Activated CD4-positive, alpha-beta T cell treated with anti-CD3 and anti-CD28 coated beads, Interleukin-2, amount 10 ng/mL, durations not matched to agents 24 days and 14 days (primary cell): ENCODE measurements around the gene DRD5. TPM values are rescaled to one million over a fixed set of nuclear protein-coding genes. Genes with fewer than 3 reads are reported as not detected.
A peak's percentile ranks its signal among the peaks of the same experiment; 100 is the strongest.
"Not testable (repeated sequence)": the region's sequence is repeated elsewhere in the genome, so short reads cannot be mapped to it uniquely, and the experiment has no call there.

Experiments
- DNase-seq: peaks from one replicate; pipeline ENCODE4 v3.0.0; 2022
- H3K27ac Mint-ChIP-seq: one replicate; pipeline ENCODE4 v1.8.0; 2022; ENCODE audit warnings: mild to moderate bottlenecking, mixed read lengths
- H3K27me3 Mint-ChIP-seq: one replicate; pipeline ENCODE4 v1.8.0; 2022; ENCODE audit warnings: mixed read lengths
- H3K36me3 Mint-ChIP-seq: one replicate; pipeline ENCODE4 v1.8.0; 2022; ENCODE audit warnings: low read depth, mild to moderate bottlenecking, mixed read lengths
- H3K4me1 Mint-ChIP-seq: one replicate; pipeline ENCODE4 v1.8.0; 2021; ENCODE audit warnings: mixed read lengths
- H3K4me3 Mint-ChIP-seq: one replicate; pipeline ENCODE4 v1.8.0; 2022; ENCODE audit warnings: mild to moderate bottlenecking, moderate library complexity, mixed read lengths
- H3K9me3 Mint-ChIP-seq: one replicate; pipeline ENCODE4 v1.8.0; 2021; ENCODE audit warnings: mixed read lengths
- intact Hi-C: fragments of 100-400 bp; cut with micrococcal nuclease; formaldehyde crosslinking; loops from one replicate; pipeline ENCODE4 v1.15.1; 2023
- total RNA-seq: library from RNA; stranded (reverse); gene quantifications from 2 replicates; pipeline ENCODE4 v1.2.3, GENCODE V29; 2022

The DRD5 gene
- total RNA-seq, 1 donor from 2014 or later = not detected

GRCh38 chr4:9785891-9786290 is 4.5 kb downstream of the DRD5 start:
- H3K9me3 Mint-ChIP-seq, H3K4me3 Mint-ChIP-seq, H3K36me3 Mint-ChIP-seq, DNase-seq, H3K4me1 Mint-ChIP-seq, H3K27ac Mint-ChIP-seq, intact Hi-C loops: not testable (repeated sequence)
- H3K27me3 Mint-ChIP-seq = peaks cover 44% of the 10 kb centered on the region

GRCh38 chr4:9792381-9792780 is 10.9 kb downstream of the DRD5 start:
- Mint-ChIP-seq H3K36me3 (no peaks in the 10 kb centered on the region), H3K4me3 (no peak overlapping the region), H3K9me3 (no peaks in the 10 kb centered on the region), H3K27ac (no peak overlapping the region), H3K4me1 (no peaks in the 10 kb centered on the region), H3K27me3 (peaks cover 17% of the 10 kb centered on the region)
- intact Hi-C loops = no loop called here
- no peak for DNase-seq

- intact Hi-C loops, DNase-seq, H3K9me3 Mint-ChIP-seq: not testable (repeated sequence)
These were observed 15.2 kb downstream of the DRD5 start for GRCh38 chr4:9796641-9797040.

GRCh38 chr4:9800848-9801247 is 19.4 kb downstream of the DRD5 start:
- no peaks in the 10 kb centered on the region for H3K9me3 Mint-ChIP-seq
- H3K27ac Mint-ChIP-seq = no peak overlapping the region
- H3K27me3 Mint-ChIP-seq = peaks cover 12% of the 10 kb centered on the region
- no peaks in the 10 kb centered on the region for H3K36me3 Mint-ChIP-seq
- no peaks in the 10 kb centered on the region for H3K4me1 Mint-ChIP-seq
- no peak overlapping the region for H3K4me3 Mint-ChIP-seq
- intact Hi-C loops = no loop called here
- DNase-seq = no peak

More at GRCh38 chr4:9796641-9797040, 15.2 kb downstream of the DRD5 start:
- not testable (repeated sequence) for H3K4me1 Mint-ChIP-seq, H3K27ac Mint-ChIP-seq, H3K27me3 Mint-ChIP-seq, H3K4me3 Mint-ChIP-seq, H3K36me3 Mint-ChIP-seq

GRCh38 chr4:9804918-9805317 is 23.5 kb downstream of the DRD5 start:
- no peaks in the 10 kb centered on the region for H3K4me1 Mint-ChIP-seq

GRCh38 chr4:9808077-9808476 is 26.6 kb downstream of the DRD5 start:
- Mint-ChIP-seq H3K9me3 (no peaks in the 10 kb centered on the region), H3K27ac (no peak overlapping the region), H3K36me3 (no peaks in the 10 kb centered on the region), H3K4me3 (no peak overlapping the region), H3K27me3 (peaks cover 22% of the 10 kb centered on the region), H3K4me1 (peaks cover 7% of the 10 kb centered on the region)
- intact Hi-C loops = no loop called here
- no peak for DNase-seq

More at GRCh38 chr4:9804918-9805317, 23.5 kb downstream of the DRD5 start:
- H3K36me3 Mint-ChIP-seq = no peaks in the 10 kb centered on the region
- intact Hi-C loops = no loop called here
- no peak overlapping the region for H3K4me3 Mint-ChIP-seq
- H3K27ac Mint-ChIP-seq = no peak overlapping the region
- no peak for DNase-seq
- no peaks in the 10 kb centered on the region for H3K9me3 Mint-ChIP-seq
- H3K27me3 Mint-ChIP-seq = peaks cover 21% of the 10 kb centered on the region

- Mint-ChIP-seq H3K4me3 (no peak overlapping the region), H3K27me3 (peaks cover 33% of the 10 kb centered on the region), H3K9me3 (no peaks in the 10 kb centered on the region), H3K27ac (no peak overlapping the region), H3K4me1 (peaks cover 10% of the 10 kb centered on the region), H3K36me3 (no peaks in the 10 kb centered on the region)
- intact Hi-C loops = loop anchor here (2.0 kb wide), 1 partner anchor 191 kb away; no protein-coding TSS in a partner anchor
- DNase-seq = no peak
These were observed 30.4 kb downstream of the DRD5 start for GRCh38 chr4:9811806-9812205.

- Mint-ChIP-seq H3K4me1 (peaks cover 10% of the 10 kb centered on the region), H3K27me3 (peaks cover 34% of the 10 kb centered on the region), H3K9me3 (no peaks in the 10 kb centered on the region), H3K4me3 (no peak overlapping the region), H3K27ac (no peak overlapping the region), H3K36me3 (no peaks in the 10 kb centered on the region)
- intact Hi-C loops = loop anchor here (2.0 kb wide), 1 partner anchor 190 kb away; no protein-coding TSS in a partner anchor
- DNase-seq = peak; percentile 58
These were observed 31.3 kb downstream of the DRD5 start for GRCh38 chr4:9812501-9813340.

- H3K4me3 Mint-ChIP-seq = no peak overlapping the region
- no peak for DNase-seq
- H3K36me3 Mint-ChIP-seq = no peaks in the 10 kb centered on the region
- H3K27me3 Mint-ChIP-seq = peaks cover 34% of the 10 kb centered on the region
- peaks cover 10% of the 10 kb centered on the region for H3K4me1 Mint-ChIP-seq
- intact Hi-C loops = no loop called here
- H3K9me3 Mint-ChIP-seq = no peaks in the 10 kb centered on the region
- H3K27ac Mint-ChIP-seq = no peak overlapping the region
These were observed 34.9 kb downstream of the DRD5 start for GRCh38 chr4:9816285-9816684.

GRCh38 chr4:9820343-9820742 is 38.9 kb downstream of the DRD5 start:
- no peak overlapping the region for H3K4me3 Mint-ChIP-seq
- H3K27me3 Mint-ChIP-seq = peaks cover 39% of the 10 kb centered on the region
- no peak overlapping the region for H3K27ac Mint-ChIP-seq
- H3K4me1 Mint-ChIP-seq = peaks cover 9% of the 10 kb centered on the region
- intact Hi-C loops = no loop called here
- no peaks in the 10 kb centered on the region for H3K9me3 Mint-ChIP-seq
- H3K36me3 Mint-ChIP-seq = no peaks in the 10 kb centered on the region
- DNase-seq = no peak

GRCh38 chr4:9825049-9825448 is 43.6 kb downstream of the DRD5 start:
- H3K4me3 Mint-ChIP-seq = no peak overlapping the region
- intact Hi-C loops = loop anchor here (2.0 kb wide), 1 partner anchor 178 kb away; no protein-coding TSS in a partner anchor
- peaks cover 14% of the 10 kb centered on the region for H3K4me1 Mint-ChIP-seq
- H3K27ac Mint-ChIP-seq = peak overlapping the region; percentile 9
- H3K27me3 Mint-ChIP-seq = peaks cover 30% of the 10 kb centered on the region
- H3K36me3 Mint-ChIP-seq = no peaks in the 10 kb centered on the region
- peak; percentile 78 for DNase-seq
- H3K9me3 Mint-ChIP-seq = no peaks in the 10 kb centered on the region

- no peaks in the 10 kb centered on the region for H3K9me3 Mint-ChIP-seq
- peaks cover 23% of the 10 kb centered on the region for H3K27me3 Mint-ChIP-seq
- intact Hi-C loops = no loop called here
- H3K36me3 Mint-ChIP-seq = no peaks in the 10 kb centered on the region
- no peak overlapping the region for H3K27ac Mint-ChIP-seq
- H3K4me3 Mint-ChIP-seq = no peak overlapping the region
- H3K4me1 Mint-ChIP-seq = peaks cover 14% of the 10 kb centered on the region
- no peak for DNase-seq
These were observed 45.1 kb downstream of the DRD5 start for GRCh38 chr4:9826551-9826950.

- H3K27me3 Mint-ChIP-seq = peaks cover 6% of the 10 kb centered on the region
- no peaks in the 10 kb centered on the region for H3K36me3 Mint-ChIP-seq
- no peak overlapping the region for H3K4me3 Mint-ChIP-seq
- DNase-seq = no peak
- intact Hi-C loops = no loop called here
- no peaks in the 10 kb centered on the region for H3K4me1 Mint-ChIP-seq
- no peaks in the 10 kb centered on the region for H3K9me3 Mint-ChIP-seq
- no peak overlapping the region for H3K27ac Mint-ChIP-seq
These were observed 51.2 kb downstream of the DRD5 start for GRCh38 chr4:9832640-9833039.

GRCh38 chr4:9833421-9833820 is 52.0 kb downstream of the DRD5 start:
- Mint-ChIP-seq H3K27me3 (peaks cover 5% of the 10 kb centered on the region), H3K27ac (no peak overlapping the region), H3K4me1 (no peaks in the 10 kb centered on the region), H3K4me3 (no peak overlapping the region), H3K36me3 (no peaks in the 10 kb centered on the region), H3K9me3 (no peaks in the 10 kb centered on the region)
- intact Hi-C loops = no loop called here
- DNase-seq = no peak
